ENCODE data around the gene TMEM253.

DNA sequence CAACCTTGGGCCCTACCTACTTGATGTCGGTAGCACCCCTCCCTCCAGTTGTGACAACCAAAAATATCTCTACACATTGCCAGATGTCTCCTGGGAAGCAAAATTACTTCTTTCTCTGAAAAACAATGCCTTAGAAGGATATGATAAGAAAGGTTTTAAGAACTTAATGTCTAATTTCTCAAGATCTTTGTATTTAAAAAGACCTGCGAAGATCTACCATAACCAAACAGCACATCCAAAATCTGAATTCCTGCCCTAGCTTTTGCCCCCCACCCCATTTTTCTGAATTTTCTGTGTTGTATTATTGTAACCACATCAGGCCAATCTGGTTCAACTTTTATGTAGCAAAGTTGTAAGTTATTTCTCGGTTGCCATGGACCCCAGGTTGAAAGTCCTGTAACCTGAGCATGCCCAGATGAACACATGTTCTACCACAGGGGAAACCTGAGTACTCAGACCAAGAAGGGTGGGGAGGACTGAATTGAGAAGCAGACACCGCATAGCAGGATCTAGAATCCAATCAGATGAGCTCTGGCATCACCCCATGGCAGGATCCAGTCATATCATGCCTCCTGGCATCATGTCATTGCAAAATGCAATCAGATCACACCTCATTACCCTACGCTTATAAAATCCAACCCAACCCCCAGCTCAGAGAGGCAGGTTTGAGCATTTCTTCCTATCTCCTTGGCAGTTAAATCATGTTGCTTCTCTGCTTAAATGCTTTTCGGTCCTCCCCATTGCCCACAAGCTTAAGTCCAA lies 8.7 kb downstream of the TMEM253 start:
- TF ChIP-seq, protein P1, sequence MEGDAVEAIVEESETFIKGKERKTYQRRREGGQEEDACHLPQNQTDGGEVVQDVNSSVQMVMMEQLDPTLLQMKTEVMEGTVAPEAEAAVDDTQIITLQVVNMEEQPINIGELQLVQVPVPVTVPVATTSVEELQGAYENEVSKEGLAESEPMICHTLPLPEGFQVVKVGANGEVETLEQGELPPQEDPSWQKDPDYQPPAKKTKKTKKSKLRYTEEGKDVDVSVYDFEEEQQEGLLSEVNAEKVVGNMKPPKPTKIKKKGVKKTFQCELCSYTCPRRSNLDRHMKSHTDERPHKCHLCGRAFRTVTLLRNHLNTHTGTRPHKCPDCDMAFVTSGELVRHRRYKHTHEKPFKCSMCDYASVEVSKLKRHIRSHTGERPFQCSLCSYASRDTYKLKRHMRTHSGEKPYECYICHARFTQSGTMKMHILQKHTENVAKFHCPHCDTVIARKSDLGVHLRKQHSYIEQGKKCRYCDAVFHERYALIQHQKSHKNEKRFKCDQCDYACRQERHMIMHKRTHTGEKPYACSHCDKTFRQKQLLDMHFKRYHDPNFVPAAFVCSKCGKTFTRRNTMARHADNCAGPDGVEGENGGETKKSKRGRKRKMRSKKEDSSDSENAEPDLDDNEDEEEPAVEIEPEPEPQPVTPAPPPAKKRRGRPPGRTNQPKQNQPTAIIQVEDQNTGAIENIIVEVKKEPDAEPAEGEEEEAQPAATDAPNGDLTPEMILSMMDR (IDR thresholded peaks at IDR 0.05) = no peak
- no peak for TF ChIP-seq POLR2A (IDR thresholded peaks at IDR 0.05; ENCODE audit: low read depth)
- TF ChIP-seq EP300 (IDR thresholded peaks at IDR 0.05) = no peak
